MV-4-11 (cell line): ENCODE measurements around the gene LCE3A.
"Not testable (repeated sequence)": the region's sequence is repeated elsewhere in the genome, so short reads cannot be mapped to it uniquely, and the experiment has no call there.

Experiments used
- DNase-seq: peaks from one replicate; lab custom pipeline; 2025; lab: John Stamatoyannopoulos, UW

Gene LCE3A, protein sequence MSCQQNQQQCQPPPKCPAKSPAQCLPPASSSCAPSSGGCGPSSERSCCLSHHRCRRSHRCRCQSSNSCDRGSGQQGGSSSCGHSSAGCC

DNA sequence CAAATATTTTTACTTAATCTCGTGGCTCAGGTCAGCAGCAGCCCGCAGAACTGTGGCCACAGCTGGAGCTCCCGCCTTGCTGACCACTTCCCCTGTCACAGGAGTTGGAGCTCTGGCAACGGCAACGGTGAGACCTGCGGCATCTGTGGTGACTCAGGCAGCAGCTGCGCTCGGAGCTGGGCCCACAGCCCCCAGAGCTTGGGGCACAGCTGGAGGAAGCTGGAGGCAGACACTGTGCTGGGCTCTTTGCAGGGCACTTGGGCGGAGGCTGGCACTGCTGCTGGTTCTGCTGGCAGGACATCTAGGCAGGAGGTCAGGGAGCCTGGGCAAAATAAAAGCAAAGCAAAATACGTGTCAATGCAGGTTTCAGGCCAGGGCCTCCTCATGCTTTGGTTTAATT is at the start of gene LCE3A:
TSS of gene LCE3A (minus strand) at position 301 of the 400 bp plus-strand sequence. CDS start at position 301, 0 bp downstream.
- peak; percentile 97 for DNase-seq

GRCh38 chr1:152667648-152668047 is 44.7 kb upstream of the LCE3A start:
- DNase-seq: no peak

- DNase-seq: not testable (repeated sequence)
These were observed 43.3 kb upstream of the LCE3A start for GRCh38 chr1:152666171-152666570.

- no peak for DNase-seq
These were observed 40.2 kb upstream of the LCE3A start, which contains the start of gene LCE2D for GRCh38 chr1:152663098-152663497. Gene LCE2D (plus strand): TSS chr1:152663380. CDS start chr1:152664106, 726 bp downstream.

- no peak for DNase-seq
These were observed 35.7 kb upstream of the LCE3A start for GRCh38 chr1:152658649-152659048.

- no peak for DNase-seq
These were observed 34.8 kb upstream of the LCE3A start for GRCh38 chr1:152657677-152658076.

DNA sequence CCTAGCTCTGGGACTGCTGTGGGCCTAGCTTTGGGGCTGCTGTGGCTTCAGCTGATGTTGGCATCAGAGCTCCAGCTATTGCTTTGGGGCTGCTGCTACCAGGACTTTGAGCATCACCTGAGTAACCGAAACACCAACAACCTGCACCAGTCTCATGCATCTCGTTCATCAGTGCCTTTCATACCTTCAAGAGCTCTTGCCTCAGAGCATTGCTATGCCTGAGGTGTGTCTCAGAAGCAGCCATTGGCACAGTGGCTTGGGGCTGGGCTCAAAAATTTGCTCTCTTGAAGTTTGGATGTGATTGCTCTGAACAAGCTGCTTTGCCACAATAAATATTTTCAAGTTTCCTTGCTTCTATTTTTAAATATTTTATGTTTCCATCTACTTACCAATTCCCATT is 33.6 kb upstream of the LCE3A start:
- DNase-seq: no peak

DNA sequence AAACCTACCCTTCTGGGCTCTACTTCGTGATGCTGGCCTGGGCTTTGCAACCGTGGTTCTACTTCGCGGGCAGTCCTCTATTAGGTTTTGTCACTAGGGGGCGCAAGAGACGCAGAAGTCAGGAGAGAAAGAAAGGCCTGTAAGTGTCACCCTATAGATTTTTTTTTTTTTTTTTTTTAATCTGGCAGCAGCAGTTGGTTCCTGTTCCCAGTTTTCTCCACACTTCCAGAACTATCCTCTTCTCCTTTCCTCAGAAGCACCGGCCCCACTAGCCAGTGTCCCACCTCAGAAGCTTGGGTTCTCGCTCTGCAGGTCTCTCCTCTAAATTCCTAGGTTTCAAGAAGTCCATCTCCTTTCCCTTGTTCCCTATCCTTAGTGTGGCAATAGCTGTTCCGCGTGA is 31.2 kb upstream of the LCE3A start:
- DNase-seq: peak; percentile 52

DNA sequence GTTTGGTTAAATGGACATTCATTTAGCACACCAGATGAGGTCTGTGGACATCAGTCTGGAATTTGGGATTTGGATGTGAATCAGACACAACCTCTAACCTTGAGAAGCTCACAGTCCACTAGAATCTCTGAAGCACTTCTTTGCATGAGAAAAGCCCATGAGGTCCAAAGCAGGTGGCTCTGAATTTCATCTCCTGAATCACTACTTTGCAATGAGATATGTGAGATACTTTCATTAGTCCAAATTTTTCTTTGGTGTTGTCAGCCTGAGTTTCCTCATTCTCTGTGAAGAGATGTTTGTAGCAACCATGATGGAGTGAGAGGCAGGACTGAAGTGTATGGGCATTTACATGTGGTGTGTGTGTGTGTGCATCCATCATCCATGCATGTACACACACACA is 23.8 kb upstream of the LCE3A start:
- DNase-seq: no peak

- DNase-seq: no peak
These were observed 22.2 kb upstream of the LCE3A start for GRCh38 chr1:152645146-152645545.

GRCh38 chr1:152643945-152644344 is 21.0 kb upstream of the LCE3A start:
- DNase-seq: no peak

DNA sequence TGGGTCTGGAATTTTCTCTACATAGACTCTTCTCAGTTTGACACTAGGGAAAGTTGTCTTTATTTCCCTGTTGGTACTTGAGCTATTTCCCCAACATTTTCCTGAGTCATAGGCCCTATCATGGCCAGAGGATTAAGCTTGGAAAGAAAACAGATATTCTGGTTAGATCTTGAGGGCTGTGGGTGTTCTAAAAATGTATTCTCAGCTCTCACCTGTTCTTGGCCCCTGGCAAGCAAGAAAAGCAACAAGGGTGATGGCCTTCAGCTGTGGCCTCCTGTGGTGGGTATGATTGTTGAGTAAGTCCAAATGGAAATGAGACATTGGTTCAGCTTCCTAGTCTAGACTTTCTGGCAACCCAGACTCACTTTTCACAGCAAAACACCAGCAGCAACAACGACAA is 17.4 kb upstream of the LCE3A start:
- no peak for DNase-seq

DNA sequence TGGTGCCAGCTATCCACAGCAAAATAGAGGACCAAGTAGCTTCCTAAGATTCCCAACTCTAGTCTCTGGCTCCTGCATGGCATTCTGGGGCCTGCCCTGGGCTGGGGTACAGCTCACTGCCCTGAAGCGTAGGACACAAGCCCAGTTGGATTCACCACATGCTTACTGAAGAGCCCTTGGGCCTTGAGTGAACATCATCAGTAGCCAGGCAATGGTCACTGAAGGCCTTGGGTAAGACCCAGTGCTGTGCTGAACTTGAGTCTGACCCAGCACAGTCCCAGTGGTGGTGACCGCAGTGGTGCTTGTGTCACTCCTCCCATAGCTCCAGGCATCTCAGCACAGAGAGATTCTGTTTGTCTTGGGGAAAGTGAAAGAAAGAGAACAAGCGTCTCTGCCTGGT is 7.7 kb upstream of the LCE3A start:
- DNase-seq: no peak

DNA sequence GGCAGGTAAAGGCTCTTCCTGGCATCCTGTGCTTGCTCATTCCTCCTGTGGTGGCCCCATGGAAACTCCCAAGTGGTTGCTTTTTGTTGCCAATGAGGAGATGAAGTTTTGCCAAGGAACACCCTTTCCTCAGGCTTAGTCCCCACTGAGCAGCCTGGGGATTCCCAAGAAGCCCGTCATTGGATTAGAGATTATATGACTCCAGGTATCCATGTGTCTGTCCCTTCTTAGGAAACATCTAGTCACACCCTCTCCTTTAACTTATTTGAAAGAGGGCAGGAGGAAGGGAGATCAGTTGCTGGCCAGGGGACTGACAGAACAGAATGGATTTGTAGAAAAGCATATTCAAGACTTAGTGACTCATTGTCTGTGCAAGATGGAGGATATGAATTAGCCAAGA is 3.8 kb upstream of the LCE3A start:
- DNase-seq: no peak

- peak; percentile 45 for DNase-seq
These were observed 421 bp upstream of the LCE3A start for GRCh38 chr1:152623203-152623844.

GRCh38 chr1:152621993-152622392 is 910 bp downstream of the LCE3A start:
- peak; percentile 52 for DNase-seq

DNA sequence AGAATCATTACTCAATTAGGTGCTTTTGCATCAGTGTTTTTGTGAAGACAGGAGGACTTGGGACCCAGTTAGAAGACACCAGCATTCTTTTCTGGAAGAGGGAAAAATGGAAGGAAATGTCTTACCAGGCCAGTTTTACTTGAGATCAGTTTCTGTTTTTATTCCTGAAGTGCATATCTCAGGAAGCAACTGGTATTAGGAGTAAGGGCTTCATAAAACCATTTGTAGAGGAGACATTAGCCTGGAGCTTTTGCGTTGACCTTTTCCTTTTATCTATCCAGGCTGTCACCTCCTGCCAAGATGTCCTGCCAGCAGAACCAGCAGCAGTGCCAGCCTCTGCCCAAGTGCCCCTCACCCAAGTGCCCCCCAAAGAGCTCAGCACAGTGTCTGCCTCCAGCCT is 9.4 kb downstream of the LCE3A start, which contains the start of gene LCE3B:
TSS of gene LCE3B (plus strand) at position 301 of the 400 bp plus-strand sequence. CDS start at position 301, 0 bp downstream.
- DNase-seq: no peak

GRCh38 chr1:152599934-152600333 is 23.0 kb downstream of the LCE3A start, which contains the start of gene LCE3C:
Gene LCE3C (plus strand): TSS chr1:152600234. CDS start chr1:152600732, 498 bp downstream.
- no peak for DNase-seq

GRCh38 chr1:152596986-152597385 is 25.9 kb downstream of the LCE3A start:
- no peak for DNase-seq

DNA sequence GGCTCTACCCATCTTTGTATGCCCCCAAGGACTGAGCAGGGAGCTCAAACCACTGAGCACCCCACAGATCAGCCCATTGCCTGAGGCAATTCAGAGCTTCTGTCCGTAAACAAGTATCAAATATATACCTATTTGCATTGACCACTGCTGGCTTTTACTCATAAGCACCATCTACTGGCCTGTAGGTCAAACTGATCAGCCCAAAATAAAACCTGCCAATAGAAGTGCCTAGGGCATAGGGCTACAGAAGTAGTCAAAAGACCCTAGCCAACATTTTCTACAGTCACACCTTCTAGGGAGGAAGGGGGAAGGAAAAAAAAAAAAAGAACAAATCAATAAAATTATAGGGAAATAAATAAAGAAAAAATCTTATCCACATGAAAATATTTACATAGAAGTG is 37.3 kb downstream of the LCE3A start:
- no peak for DNase-seq

DNA sequence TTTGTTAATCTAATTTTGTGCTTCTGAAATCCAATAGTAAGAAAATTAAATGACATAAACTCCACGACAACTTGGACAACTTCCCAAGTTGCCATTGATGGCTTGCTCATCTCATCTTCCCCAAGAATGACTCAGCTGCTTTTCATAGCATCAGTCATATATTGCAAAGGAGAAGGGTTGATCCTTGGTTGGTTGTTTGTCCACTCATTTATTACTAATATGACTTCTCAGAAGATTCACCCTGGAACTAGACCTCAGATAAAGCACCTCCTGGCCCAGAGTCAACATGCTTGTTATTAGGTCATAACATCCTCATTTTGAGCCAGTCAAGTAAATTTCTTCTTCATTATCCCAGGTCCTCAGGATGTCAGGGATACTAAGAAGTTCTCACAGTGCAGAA is 40.3 kb downstream of the LCE3A start:
- DNase-seq: peak; percentile 7

GRCh38 chr1:152580433-152580832 is 42.5 kb downstream of the LCE3A start, which contains the start of gene LCE3D:
Gene LCE3D (minus strand): TSS chr1:152580516. CDS start chr1:152579936, 580 bp downstream.
- no peak for DNase-seq

DNA sequence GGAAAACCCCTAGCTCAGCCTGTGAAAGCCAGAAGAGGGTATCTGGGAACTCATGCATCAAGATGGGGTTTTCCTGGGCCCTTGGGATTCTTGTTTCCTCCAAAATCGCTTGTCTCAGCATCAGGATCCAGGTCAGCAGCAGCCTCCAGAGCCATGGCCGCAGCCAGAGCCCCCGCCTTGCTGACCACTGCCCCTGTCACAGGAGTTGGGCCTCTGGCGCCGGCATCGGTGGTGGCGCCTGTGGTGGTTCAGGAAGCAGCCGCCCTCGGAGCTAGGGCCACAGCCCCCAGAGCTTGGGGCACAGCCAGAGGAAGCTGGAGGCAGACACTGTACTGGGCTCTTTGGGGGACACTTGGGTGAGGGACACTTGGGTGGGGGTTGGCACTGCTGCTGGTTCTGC is 43.4 kb downstream of the LCE3A start:
- not testable (repeated sequence) for DNase-seq

GRCh38 chr1:152577168-152577567 is 45.7 kb downstream of the LCE3A start:
- peak; percentile 22 for DNase-seq
